Activated gamma-delta T cell treated with Interleukin-2 at 50 U/mL for 16 hours (primary cell): Measurements from ENCODE around the gene RGS6.

Source experiments
- DNase-seq: peaks from one replicate; pipeline ENCODE4 v3.0.0-alpha.2; 2020

Gene RGS6

DNA sequence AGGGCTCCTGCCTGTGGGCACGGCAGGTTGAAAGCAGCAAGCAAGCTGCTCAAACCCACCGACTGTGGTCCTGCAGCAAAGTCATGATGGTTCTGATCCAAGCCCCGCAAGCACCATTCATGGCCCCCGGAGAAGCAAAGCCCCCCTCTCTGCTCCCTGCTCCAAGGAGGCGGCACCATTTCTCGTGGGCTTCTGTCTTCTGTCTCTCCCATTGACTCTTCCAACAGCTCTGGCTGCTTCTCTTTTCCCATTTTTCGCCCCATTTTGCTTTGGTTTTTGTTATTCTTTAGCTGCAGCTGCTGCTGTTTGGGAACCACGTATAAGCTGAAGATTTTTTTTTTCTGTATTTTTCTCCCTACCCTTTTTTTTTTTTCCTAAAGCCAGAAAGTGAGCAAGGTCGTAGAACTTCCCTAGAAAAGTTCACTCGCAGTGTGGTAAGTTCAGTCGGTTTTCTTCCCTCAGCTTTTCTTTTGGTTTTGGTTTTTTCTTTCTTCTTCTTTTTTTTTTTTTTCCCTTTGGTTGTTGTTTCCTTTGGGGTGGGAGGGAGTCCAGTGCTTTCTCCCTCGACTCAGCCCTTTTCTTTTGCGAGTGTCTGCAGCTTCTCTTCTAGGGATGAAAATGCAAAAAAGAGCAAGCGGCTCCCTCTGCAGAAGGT lies 607.6 kb downstream of the RGS6 start:
- no peak for DNase-seq

DNA sequence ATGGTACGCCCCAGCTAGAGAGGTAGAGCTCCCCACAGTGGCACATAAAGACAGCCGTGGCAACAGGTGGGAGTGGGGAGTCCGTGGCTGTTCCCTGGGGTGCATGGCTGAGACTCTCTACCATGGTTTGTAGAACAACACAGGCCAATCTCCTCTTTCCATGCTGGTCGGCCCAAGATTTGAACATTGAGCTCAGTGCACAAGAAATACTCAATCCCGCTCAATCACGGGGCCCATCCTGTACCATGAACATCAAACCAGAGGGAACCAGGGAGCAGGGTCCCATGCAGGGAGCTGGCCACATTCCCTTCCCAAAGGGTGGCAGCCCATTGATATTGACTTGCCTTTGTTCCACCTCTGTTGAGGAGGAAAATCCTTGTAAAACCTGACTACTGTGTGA lies 608.6 kb downstream of the RGS6 start:
- no peak for DNase-seq

DNA sequence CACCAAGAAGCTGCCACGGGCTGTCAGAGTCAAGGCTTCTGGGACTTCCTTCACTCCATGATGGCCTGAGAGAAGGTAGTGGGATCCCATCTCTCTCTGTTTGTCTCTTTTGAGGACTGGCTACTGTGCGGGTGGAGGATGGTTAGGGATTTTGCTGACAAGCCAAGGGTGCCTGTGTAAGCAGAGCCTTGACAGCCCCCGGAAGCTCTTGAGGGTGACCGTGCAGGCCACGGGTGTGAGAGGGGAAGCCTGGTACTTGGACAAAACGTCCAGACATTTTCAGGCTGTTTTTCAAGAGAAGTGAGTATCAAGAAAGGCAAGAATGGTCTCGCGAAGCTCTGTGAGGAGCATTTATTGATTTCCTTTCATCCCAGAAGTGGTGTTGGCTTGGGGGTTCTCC lies 609.3 kb downstream of the RGS6 start:
- DNase-seq, result no peak

DNA sequence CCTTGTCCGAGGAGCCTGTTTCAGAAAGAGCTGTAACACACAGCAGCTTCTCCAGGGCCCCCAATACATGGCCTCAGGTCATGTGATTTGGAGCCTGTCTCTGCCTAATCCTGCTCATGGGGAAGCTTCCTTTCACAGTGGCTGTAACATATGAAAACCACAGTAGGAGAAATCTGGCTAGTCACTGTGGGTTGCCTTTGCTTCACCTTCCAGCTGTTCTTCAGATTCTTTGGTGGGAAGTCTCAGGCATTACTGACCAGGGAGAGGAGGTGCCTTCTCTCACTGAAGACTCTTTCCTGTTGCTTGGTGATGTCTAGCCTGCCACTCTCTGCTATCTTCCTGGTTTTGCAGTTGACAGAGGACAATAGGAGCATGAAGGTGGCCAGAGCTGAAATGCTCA lies 611.1 kb downstream of the RGS6 start:
- DNase-seq, result no peak

DNA sequence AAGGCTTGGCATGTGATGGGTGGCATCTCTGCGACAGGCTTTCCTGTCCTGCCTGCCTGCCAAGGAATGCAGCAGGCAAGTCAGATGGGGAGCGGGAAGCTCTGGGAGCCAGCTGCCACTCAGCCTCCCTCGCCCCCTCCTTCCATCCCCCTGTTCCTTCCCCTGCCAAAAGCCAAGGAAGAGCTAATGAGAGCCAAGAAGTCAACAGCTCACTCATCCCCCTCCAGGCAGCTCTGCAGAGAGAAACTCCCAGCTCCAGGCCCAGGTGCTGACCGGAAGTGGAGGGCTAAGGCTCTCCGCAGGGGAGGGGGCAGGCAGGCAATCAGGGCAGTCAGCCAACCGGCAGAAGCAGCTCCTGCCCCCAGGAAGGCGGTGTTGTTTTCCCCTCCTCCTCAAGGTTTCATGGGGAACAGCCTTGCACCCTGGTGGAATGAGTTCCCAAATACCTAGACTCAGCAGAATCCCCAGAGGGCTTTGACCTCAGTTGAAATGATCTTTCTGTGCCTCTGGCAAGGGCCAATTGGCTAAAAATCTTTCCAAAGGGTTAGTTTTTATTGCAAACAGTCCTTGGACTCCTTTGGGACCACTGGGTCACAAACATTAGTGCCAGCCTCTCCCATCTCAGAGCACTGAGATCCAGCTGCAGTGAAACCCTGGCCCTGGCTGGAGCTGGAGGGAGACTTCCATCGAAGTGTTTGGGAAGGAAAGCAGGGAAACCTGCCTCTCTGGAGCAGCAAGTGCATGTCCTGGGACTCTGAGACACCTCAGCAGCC lies 612.6 kb downstream of the RGS6 start:
- DNase-seq, result no peak

- no peak for DNase-seq
Observed at GRCh38 chr14:72545411-72546311, 613.4 kb downstream of the RGS6 start.

- DNase-seq, result no peak
Observed at GRCh38 chr14:72546344-72547016, 614.3 kb downstream of the RGS6 start.

DNA sequence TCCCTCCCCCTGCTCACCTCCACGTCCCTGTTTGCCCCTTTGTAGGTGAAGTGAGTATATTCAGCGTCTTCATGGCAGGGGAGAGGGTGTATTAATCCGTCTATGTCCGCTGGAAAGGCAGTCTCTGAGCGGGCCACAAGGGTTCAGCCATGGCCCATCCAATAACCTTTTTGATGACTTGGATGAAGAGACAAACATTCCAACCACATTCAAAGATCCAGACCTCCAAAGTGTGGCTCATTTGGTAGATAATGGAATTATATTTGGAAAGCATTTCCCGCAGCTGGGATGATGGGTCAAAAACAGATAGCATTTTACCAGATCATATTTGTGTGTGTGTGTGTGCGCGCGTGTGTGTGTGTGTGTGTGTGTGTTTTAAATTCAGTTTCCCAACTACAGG lies 615.8 kb downstream of the RGS6 start:
- DNase-seq, result no peak

GRCh38 chr14:72549026-72549425 lies 616.8 kb downstream of the RGS6 start:
- no peak for DNase-seq

DNA sequence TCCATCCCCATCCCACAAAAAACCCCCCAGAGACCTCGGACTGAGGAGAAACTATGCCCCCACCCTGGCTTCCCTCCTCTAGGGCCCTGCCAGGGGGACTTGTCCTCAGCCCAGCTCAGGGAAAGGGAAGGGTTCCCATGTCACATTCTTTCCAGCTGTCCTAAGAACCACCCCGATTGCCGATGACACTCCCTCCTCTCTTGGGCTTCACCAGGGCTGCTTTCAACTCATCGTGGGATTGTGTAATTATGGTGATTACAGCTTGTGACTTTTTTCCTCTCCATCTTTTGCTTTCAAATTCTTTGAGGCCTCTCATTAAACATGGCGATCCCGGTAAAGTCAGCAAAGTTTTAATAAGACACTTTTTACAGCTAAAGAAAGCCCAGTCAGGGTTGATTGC lies 617.6 kb downstream of the RGS6 start:
- no peak for DNase-seq

DNA sequence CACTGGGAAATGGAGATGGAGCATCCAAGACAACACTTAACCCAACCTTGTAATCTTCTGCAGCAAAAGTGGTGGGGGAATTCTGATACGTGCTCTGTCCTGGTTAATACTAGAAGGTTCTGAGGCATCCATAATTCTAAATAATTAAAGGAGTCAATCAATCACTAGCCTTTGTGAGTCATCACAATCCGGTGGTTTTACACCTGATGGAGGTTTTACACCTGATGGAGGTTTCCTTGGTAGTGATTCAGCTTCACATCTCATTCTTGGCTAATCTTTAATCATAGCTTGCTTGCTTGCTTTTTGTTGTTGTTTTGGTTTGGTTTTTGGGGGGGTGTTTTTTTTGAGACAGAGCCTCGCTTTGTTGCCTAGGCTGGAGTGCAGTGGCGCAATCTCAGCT lies 618.3 kb downstream of the RGS6 start:
- no peak for DNase-seq

DNA sequence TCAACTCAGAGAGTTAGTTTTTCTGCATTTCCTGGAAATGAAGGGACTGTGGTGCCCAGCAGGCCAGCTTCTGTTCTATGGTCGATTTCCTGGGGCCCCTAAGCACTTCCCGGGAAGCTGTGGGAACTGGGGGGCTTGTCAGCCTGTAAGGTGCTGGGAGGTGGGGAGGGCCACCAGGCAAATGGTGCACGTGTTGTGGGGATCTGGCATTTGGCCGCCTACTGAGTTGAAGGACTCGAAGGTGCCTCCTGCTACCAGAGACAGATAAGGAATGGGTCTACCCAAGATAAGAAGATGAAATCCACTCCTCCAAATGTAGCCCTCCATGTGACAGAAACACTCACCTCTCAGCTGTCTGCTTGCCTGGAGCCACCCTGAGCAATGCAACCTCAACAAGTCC lies 620.0 kb downstream of the RGS6 start:
- DNase-seq, result no peak

GRCh38 chr14:72553161-72553560 lies 620.9 kb downstream of the RGS6 start:
- DNase-seq, result no peak

DNA sequence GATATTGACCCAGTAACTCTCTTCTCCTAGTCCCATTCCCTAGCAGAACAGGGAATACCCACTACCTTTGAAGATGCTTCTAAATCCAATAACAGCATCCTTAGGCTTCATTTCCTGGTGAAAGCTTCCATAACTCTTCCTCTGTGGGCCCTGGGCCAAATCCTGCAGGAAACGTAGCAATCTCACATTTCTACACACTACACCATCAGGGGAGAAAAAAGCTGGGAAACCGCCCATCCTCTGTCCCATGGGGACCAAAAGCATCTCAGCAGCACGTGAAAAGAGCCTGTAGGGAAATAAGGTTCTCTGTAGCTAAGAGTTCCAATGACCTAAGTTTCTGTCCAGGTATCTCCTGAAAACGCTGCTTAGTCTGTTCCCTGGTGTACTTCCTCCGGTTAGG lies 621.4 kb downstream of the RGS6 start:
- no peak for DNase-seq

DNA sequence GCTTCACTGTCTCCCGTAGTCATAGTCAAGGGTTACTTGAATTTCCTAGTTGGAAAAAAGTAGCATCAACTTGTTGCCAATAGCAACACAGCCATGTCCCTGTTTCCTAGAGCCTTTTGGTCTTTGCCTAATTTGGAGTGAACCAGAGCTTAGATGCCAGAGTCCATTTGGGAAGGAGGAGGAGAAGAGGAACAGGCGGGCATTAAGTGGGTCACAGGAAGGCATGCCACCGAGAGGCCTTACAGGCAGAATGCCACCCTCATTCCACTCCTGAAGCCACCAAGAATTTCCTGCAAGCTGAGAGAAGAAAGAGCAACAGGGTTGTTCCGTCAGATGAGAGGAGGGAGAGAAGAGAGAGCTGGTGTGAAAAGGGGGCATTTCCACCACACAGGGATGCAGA lies 622.2 kb downstream of the RGS6 start:
- DNase-seq, result no peak

DNA sequence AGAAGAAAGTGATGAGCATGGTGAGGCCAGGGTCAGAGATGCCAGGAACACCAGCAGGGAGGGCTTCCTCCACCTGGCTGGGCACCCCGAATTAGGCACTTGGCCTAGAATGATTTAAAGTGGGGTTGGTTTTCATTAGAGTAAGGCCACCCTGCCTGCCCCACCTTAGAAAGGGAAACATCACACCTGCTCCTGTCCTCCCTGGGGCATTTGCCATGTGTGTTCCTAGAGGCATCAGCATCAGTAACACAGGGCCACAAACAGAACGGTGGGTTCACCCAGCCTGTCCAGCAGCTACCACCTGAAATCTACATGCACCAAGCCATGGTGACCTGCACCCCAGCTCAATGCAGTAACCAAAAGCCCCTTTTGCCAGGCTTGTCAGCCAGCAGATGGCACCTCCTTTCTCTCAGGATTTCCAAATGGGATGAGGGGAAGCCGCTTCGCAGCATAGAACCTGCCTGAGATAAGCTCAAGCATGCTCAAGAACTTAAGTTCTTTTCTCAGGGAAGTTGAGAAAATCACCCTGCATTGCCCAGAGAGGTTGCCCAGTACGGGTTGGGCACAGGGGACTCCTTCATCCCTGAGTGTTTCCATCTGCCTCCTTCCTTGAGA lies 622.9 kb downstream of the RGS6 start:
- no peak for DNase-seq

DNA sequence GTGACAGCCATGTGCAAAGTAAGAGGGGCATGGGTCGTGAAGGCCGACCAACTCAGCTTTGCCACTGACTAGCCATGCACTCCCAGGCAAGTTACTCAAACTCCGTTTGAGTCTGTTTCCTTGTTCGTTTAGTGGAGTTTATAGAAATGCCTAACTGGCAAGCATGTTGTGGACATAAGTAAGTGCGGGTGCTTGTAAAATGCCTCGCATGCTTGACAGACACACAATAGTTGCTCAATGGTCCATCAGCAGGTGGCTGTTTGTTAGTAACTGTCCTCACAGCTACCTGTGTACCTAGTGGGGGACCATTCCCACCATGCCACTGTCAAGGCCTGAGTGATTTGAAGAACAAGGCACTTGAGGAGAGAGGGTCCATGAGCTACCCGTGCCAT lies 623.4 kb downstream of the RGS6 start:
- DNase-seq, result no peak

- no peak for DNase-seq
Observed at GRCh38 chr14:72557671-72558070, 625.4 kb downstream of the RGS6 start.

DNA sequence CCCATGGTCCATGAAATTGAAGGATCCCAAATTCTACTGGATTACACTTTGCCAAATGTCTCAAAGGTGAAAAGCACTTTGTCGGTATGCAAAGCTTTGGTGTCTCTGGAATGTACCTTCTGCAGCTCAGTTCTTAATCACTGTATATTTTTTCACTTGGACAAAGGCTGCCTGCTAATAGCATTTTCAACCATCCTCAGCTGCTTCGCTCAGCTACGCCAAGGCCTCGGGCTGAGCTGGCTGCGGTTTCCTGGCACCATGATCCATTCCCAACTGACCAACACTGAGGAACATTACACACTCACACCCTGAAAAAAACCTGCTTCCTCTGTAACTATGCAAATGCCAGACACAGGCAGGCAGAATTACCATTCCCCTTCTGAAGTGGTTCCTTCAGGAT lies 626.5 kb downstream of the RGS6 start:
- no peak for DNase-seq

DNA sequence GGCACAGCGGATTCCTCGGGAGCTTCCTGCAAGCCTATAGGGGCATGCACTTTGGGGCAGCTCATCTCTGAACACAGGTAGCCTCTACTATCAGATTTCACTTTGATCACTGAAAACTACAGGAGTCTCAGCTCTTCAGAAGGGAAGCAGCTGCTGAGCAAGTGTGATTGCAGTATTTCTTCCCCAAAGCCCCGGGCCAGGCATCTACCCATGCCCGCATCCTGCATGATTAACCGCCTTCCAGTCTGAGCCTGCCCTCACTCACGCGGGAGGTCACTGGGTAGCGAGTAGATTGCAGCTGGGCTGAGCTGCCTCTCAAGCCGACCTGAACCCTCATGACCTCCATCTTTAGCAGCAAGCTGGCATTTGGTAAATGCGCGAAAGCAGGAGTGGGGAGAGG lies 627.0 kb downstream of the RGS6 start:
- DNase-seq, result no peak

GRCh38 chr14:72559669-72560255 lies 627.5 kb downstream of the RGS6 start:
- no peak for DNase-seq

GRCh38 chr14:72560331-72560730 lies 628.1 kb downstream of the RGS6 start:
- no peak for DNase-seq
